Measurements from ENCODE around the gene BRIP1. TPM values are rescaled to one million over a fixed set of nuclear protein-coding genes. Genes with fewer than 3 reads are reported as not detected.

Gene BRIP1
- total and polyA plus RNA-seq, 9 of the 15 experiments (the other 6 are each of a cell fraction or from before 2014, with no cell fraction given), result 2.4 to 17.5 (median 11.2) TPM

DNA sequence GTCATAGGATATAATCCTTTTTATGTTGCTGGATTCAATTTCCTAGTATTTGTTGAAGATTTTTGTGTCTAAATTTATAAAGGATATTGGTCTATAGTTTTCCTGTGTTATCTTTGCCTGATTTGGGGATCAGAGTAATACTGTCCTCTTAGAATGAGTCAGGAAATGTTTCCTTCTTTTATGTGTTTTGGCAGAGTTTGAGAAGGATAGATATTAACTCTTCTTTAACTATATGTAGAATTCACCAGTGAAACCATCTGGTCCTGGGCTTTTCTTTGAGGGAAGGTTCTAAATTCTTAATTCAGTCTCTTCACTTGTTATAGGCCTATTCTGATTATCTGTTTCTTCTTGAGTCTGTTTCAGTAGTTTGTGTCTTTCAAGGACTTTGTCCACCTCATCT, 206.0 kb downstream of the BRIP1 start:
- Histone ChIP-seq H3K36me3 (ENCODE audit: control insufficient read depth, insufficient read depth, low read length) (no peaks in the 10 kb centered on the region), H3K4me1 (replicated peaks in 1 of 2; ENCODE audit: control insufficient read depth in 2 of 2, insufficient read depth in 2 of 2, low read length in 2 of 2) (no peaks in the 10 kb centered on the region), H3K4me3 (no peak overlapping the region), H3K9me3 (replicated peaks; ENCODE audit: control insufficient read depth, insufficient read depth, low read depth, low read length) (no peaks in the 10 kb centered on the region), H4K20me1 (replicated peaks; ENCODE audit: control insufficient read depth, insufficient read depth, low read length) (no peaks in the 10 kb centered on the region), H3K9me1 (ENCODE audit: control insufficient read depth, insufficient read depth, low read length) (no peaks in the 10 kb centered on the region), H3K9ac (ENCODE audit: insufficient read depth in 1 of 2, low read depth in 2 of 2, low read length in 2 of 2) (no peak overlapping the region), H2AFZ (ENCODE audit: low read depth, low read length) (no peak overlapping the region), H3K4me2 (ENCODE audit: insufficient read depth, low read length) (no peak overlapping the region), H3K27me3 (ENCODE audit: control insufficient read depth in 2 of 2, insufficient read depth in 2 of 2, low read length in 2 of 2) (peaks cover 0 to 4% of the 10 kb centered on the region in 2 experiments; a peak in 1 of 5 replicates), H3K27ac (ENCODE audit: extremely low read depth, low read depth, low read length) (no peak overlapping the region), H3K79me2 (ENCODE audit: control insufficient read depth, insufficient read depth, low read length) (no peaks in the 10 kb centered on the region)
- POLR2A ChIA-PET, result interaction anchor here (1.2 kb wide), 1 partner anchor 10 kb away, joined by 3 read pairs; no protein-coding TSS in a partner anchor
- in situ Hi-C loops (cut with MboI), result no loop called here
- DNase-seq (ENCODE audit: extremely low read depth in 1 of 4, low spot score in 3 of 4) (no peak), ATAC-seq (no peak), FAIRE-seq (no peak)
- intact Hi-C loops (cut with micrococcal nuclease), result no loop called here
- TF ChIP-seq ZNF589 (CRISPR knock-in tag; IDR thresholded peaks at IDR 0.05; ENCODE audit: low read depth), result no peak
- TF ChIP-seq, protein P1, sequence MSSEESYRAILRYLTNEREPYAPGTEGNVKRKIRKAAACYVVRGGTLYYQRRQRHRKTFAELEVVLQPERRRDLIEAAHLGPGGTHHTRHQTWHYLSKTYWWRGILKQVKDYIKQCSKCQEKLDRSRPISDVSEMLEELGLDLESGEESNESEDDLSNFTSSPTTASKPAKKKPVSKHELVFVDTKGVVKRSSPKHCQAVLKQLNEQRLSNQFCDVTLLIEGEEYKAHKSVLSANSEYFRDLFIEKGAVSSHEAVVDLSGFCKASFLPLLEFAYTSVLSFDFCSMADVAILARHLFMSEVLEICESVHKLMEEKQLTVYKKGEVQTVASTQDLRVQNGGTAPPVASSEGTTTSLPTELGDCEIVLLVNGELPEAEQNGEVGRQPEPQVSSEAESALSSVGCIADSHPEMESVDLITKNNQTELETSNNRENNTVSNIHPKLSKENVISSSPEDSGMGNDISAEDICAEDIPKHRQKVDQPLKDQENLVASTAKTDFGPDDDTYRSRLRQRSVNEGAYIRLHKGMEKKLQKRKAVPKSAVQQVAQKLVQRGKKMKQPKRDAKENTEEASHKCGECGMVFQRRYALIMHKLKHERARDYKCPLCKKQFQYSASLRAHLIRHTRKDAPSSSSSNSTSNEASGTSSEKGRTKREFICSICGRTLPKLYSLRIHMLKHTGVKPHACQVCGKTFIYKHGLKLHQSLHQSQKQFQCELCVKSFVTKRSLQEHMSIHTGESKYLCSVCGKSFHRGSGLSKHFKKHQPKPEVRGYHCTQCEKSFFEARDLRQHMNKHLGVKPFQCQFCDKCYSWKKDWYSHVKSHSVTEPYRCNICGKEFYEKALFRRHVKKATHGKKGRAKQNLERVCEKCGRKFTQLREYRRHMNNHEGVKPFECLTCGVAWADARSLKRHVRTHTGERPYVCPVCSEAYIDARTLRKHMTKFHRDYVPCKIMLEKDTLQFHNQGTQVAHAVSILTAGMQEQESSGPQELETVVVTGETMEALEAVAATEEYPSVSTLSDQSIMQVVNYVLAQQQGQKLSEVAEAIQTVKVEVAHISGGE (CRISPR knock-in tag; IDR thresholded peaks at IDR 0.05), result 0 out of 6 replicates have a peak, but pooled peaks of 1 of the 3 experiments have one; percentile 7
- TF ChIP-seq, protein P2, sequence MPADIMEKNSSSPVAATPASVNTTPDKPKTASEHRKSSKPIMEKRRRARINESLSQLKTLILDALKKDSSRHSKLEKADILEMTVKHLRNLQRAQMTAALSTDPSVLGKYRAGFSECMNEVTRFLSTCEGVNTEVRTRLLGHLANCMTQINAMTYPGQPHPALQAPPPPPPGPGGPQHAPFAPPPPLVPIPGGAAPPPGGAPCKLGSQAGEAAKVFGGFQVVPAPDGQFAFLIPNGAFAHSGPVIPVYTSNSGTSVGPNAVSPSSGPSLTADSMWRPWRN (IDR thresholded peaks at IDR 0.05; ENCODE audit: low read depth), result no peak
- CTCF ChIA-PET (ENCODE audit: low intra/inter-chr PET ratio), result no interaction called here
- BruUV-seq (replicated peaks), result no TSS peak
